GM18870 (cell line): ENCODE results near the gene LAMB4.

Source experiments
- ATAC-seq: cut with Tn5 transposase; IDR thresholded peaks from one replicate; pipeline ENCODE4 v1.9.1; 2021; ENCODE audit warnings: moderate library complexity; ENCODE audit not compliant: unreplicated experiment

Gene LAMB4

DNA sequence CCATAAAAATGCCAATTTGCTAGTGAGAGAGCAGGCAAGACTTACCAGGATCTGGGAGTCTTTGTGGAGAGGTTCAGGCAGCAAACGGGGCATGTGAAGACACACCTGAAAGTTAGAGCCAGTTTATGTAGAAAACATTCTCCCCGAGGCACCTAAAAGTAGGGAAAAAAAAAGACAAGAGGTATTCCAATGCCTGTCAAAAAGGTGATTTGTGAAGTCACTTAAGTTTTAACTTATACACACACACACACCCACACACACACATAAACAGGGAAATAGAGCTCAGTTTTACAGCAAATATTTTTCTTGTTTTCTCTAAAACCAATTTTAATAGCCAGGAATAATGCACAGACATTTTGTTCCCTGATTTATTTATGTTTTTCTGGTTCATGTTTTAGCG lies at the start of gene LAMB4:
TSS of gene LAMB4 (minus strand) at position 101 of the 400 bp plus-strand sequence. CDS start 7,197 bp downstream, outside the sequence.
- ATAC-seq = no peak

DNA sequence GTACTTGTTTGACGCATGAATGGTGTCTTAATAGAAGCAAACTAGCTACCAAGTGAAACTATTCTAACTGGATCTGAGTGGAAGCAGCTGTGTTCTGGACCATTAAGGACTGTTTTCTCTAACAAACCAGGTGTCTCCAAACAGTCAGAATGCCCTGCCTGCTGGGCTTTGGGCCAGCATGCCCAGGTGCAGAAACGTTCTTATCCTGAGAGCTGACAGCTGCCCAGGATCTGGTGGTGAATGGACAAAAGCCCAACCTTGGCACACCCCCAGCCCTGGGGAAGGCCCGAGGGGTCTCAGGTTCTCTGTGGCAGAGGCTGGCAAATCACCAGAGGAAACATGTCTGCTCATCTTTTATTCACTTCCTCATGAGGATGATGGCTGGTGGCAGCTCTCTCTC lies 48.2 kb upstream of the LAMB4 start:
- no peak for ATAC-seq

GRCh38 chr7:108171164-108171563 lies 41.0 kb upstream of the LAMB4 start:
- ATAC-seq = no peak

DNA sequence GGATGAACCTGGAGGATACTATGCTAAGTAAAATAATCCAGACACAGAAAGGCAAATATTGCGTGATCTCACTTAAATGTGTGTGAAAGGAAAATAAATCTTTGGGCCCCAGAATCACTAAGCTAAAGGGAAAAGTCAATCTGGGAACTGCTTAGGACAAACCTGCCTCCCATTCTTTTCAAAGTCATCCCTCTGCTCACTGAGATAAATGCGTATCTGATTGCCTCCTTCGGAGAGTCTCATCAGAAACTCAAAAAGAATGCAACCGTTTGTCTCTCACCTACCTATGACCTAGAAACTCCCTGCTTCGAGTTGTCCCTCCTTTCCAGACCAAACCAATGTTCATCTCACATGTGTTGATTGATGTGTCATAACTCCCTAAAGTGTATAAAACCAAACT lies 40.1 kb upstream of the LAMB4 start:
- no peak for ATAC-seq

- no peak for ATAC-seq
Measured at GRCh38 chr7:108167460-108167859, 37.3 kb upstream of the LAMB4 start.

DNA sequence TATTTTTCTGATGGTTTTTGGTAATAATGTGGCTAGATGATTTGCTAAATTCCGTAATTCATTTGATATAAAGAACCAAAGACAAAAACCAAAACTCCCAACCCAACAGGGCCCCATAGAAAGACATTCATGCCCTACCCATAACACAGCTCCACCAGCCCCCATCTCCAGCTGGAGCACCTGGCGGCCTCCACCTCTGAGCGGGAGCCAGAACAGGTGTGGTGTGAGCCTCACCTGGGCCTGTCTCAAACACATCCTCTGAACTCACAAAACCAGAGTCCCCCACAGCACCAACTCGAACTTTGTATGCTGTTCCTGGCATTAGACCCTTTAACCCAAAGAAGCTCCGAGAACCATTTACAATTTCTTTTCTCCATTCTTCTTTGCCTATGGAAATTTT lies 36.5 kb upstream of the LAMB4 start:
- no peak for ATAC-seq

DNA sequence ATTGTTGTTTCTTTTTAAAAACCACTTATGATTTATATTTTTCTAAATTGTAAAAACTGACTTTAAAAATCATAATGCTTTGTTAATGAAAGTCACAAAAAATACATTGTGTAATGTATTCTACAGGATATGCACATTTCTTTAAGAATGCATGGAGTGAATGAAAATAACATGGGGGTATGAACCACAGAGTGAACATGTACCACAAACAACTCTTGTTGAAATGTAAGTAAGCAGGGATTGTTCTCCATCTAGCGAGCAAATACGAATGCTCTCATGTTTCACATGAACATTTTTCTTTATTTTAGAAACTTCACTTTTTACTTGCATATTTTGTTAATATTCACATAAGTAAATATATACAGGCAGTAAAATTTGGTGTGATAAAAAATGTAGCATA lies 35.6 kb upstream of the LAMB4 start:
- ATAC-seq = no peak

GRCh38 chr7:108164946-108165345 lies 34.8 kb upstream of the LAMB4 start:
- no peak for ATAC-seq

DNA sequence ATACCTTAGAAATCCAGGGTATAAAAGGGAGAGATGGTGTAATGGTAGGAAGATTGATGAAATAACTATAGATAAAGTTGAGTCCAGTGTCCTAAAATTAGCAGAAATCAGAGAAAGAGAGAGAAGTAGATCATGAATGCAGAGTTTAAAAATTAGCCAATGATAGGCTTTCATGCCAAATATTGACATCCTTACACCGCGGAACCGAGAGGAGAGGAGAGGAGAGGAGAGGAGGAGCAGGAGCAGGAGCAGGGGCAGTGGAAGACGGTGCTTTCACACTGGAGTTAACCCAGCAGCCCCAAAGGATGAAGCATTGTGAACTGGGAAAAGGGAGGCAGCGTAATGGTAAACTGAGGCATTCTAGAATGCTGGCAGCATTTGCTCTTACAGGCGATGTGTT lies 34.2 kb upstream of the LAMB4 start:
- no peak for ATAC-seq

GRCh38 chr7:108158776-108159175 lies 28.6 kb upstream of the LAMB4 start:
- ATAC-seq = no peak

DNA sequence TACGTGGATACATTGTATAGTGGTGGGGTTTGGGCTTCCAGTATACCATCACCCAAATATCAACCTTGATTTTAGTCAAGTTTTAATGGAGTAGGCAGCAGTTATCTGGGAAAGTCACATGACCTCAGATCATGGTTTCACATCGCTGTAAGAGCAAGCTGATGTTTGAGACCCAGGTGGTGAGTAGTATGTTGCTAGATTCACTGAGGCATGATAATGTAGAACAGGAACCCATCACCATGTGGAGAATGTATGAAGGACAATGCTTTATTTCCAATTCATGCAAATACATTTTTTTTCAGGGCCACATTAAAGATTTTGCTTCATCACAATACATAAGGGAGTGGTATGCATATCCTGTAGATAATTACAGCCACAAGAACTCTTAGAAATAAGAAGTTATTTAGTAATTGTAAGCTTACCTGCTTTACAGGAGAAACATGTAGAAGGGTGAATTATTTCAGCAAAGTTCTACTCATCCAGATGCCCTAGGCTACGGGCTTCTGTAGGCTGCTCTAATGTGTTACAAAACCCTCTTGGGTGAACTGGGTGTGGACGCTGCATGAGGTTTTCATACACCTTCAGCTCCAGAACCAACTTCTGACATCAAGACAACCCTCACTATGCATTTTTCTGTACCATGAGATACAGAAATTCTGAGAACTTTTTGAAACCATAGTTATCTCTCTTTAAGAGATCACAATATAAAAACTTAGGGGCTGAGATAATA lies 27.6 kb upstream of the LAMB4 start:
- ATAC-seq = no peak

DNA sequence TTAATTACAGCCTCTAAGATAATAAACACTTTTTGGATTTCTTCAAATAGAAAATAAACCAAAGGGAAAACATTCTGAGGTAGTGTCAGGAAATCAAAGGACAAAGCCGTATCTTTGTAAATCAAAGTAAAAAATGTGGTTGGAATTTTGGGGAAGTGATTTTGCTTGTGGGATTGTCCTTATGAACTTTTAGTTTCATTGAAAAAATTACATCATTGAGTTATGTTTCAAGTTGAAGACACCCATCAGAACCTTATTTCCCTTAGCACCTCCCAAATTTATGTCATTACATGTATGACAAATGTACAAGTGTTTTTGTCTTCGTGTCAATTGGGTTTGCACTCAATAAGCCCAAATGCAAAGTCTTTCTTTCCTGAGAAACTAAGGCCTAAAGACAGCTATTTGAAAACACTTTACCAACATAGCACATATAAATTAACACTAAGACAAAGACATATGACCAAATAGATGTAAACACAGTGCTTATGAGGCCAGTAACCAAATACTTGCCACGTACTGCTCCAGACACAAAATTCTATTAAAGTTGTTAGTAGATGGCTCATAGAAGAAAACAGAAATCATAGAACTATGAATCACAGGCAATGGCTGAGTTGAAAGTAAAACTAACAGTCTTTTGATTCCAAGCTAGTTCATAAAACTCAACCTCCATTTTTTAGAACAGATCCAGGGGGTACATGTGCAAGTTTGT lies 26.9 kb upstream of the LAMB4 start:
- ATAC-seq = no peak

DNA sequence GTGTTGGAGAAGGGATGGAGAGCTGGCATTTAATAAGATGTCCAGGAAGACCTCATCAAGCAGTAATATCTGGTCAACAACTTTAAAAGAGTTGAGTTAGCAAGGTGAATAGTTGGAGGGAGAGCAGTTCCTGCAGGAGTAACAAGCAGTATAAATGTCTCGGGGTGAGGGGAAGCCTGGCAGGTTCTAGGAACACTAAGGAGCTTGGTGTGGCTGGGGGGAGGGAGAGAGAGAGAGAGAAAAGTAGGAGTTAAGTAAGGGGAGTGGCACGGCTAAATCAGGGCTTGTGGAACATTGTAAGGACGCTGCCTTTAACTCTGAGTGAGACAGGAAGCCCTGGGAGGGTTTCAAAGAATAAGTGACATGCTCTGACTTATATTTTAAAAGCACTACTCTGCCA lies 22.0 kb upstream of the LAMB4 start:
- ATAC-seq = no peak

DNA sequence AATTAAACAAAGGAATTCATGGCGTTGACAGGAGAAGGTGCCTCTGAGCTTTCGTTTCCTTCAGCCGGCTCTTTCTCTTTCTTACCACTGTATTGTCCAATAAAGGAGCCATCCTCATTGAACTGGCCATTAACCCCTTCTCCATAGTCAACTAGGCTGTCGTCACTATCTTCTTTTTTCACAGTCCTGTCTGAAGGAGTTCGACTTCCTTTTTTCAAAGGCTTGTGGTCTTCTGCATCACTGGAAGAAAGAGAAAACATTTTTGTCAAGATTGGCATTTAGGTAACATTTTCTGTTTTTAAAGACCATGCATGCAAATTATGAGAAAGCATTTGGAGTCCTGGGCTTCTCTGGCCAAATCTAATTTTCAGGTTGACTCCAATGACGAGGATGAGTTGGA lies 19.7 kb upstream of the LAMB4 start:
- ATAC-seq = no peak

DNA sequence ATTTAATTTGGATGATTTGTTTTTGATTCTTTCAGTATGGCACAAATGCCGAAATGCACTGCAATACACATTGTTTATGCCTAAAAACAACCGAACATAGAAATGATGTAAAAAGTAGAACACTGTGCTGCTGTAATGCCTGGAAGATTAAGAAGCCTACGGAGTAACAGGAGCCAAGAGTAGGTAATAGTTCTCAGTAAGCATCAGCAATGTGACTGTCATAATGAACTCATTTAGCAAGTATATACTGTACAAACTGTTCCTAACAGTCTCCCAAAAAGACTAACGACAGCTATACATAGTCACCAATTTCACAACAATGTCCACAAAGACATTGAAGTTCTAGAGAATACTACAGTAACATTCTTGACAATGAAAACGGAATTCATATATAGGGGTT lies 19.0 kb upstream of the LAMB4 start:
- ATAC-seq = no peak

DNA sequence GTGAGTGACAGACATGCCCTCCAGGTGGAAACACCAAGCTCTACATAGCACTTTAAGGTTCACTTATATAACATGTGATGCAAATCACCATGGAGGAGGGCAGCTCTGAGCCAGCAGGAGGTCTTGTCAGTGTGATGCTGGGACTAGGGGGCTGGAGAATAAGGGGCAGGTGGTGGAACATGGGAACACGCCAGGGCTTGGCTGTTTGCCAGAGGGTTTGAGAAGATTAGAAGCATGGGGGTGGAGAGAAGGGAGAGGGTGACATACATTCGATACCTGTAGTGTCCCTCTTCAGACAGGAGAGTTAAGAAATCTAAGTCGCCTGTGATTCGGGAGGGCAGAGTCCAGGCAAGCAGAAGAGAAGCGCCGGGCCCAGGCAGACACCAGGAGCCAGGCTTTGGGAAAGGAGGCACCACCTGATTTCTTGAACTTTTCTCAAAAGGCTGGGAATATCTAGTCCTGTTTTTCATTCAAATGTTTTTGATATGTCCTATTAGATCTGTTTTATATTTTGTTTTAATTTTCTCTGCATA lies 16.9 kb upstream of the LAMB4 start:
- ATAC-seq = no peak

GRCh38 chr7:108146070-108146842 lies 16.1 kb upstream of the LAMB4 start:
- ATAC-seq = no peak

- no peak for ATAC-seq
Measured at GRCh38 chr7:108145401-108145800, 15.2 kb upstream of the LAMB4 start.

GRCh38 chr7:108144931-108145330 lies 14.8 kb upstream of the LAMB4 start:
- no peak for ATAC-seq

GRCh38 chr7:108143658-108144420 lies 13.7 kb upstream of the LAMB4 start:
- no peak for ATAC-seq
